Lower leg skin (tissue), 4 donors: ENCODE results near the gene FIBIN. TPM values are rescaled to one million over a fixed set of nuclear protein-coding genes. Genes with fewer than 3 reads are reported as not detected.

Experiments
- DNase-seq, 2 donors: peaks; one replicate each; pipeline ENCODE4 v3.0.0-alpha.2; 2019; ENCODE audit warnings: low spot score in 2 of 2
- H3K4me3 ChIP-seq: fragments of 200-600 bp; sonication (generic); 2 replicates; pipeline ENCODE4 v1.5.1; 2017; ENCODE audit warnings: mild to moderate bottlenecking, low read depth; ENCODE audit not compliant: poor library complexity, severe bottlenecking
- CTCF ChIP-seq, 3 donors: fragments of 450-650 bp; IDR thresholded peaks; one replicate each; pipeline ENCODE4 v1.5.1; 2016; ENCODE audit warnings: antibody characterized with exemption in 3 of 3, mild to moderate bottlenecking in 3 of 3, moderate library complexity in 2 of 3
- POLR2A ChIP-seq, 2 donors: fragments of 450-650 bp; IDR thresholded peaks; one replicate each; pipeline ENCODE4 v1.6.1; 2016 to 2017; ENCODE audit warnings: antibody characterized with exemption in 2 of 2, mild to moderate bottlenecking in 1 of 2, moderate library complexity in 1 of 2
- WGBS, 2 donors: methylation state at CpG; one replicate each; pipeline ENCODE4 v1.1.5; 2018; 5-methylcytosine and 5-hydroxymethylcytosine counted together
- intact Hi-C: fragments of 100-400 bp; cut with DNase I; formaldehyde crosslinking; loops from one replicate; pipeline ENCODE4 v1.15.0; 2023; ENCODE audit warnings: low total_unique reads
- total RNA-seq, 4 donors: library from RNA; depleted of rRNA; stranded (reverse); fragments of >200 nt; gene quantifications; one replicate each; pipeline ENCODE4 v1.1.0, GENCODE V29; 2016

Gene FIBIN
- total RNA-seq, 4 donors from 2014 or later, result 11.7 to 45.4 (median 15.1) TPM

GRCh38 chr11:27020751-27021150 lies 26.8 kb downstream of the FIBIN start:
- WGBS, 2 donors, result 60 to 65% methylated on average over 2 of the region's 2 CpGs
- intact Hi-C loops, result no loop called here
- no peak for DNase-seq
- H3K4me3 ChIP-seq, result no peak overlapping the region
- TF ChIP-seq CTCF (IDR thresholded peaks at IDR 0.05) (no peak), POLR2A (IDR thresholded peaks at IDR 0.05) (no peak)

- DNase-seq, result no peak
- no peak for TF ChIP-seq CTCF (IDR thresholded peaks at IDR 0.05)
- no peak for TF ChIP-seq POLR2A (IDR thresholded peaks at IDR 0.05)
- intact Hi-C loops, result no loop called here
- H3K4me3 ChIP-seq, result no peak overlapping the region
- WGBS, 2 donors, result 43 to 65% methylated on average over 1 of the region's 1 CpG
These were observed 28.8 kb downstream of the FIBIN start for GRCh38 chr11:27022659-27023251.

GRCh38 chr11:27024865-27025264 lies 31.0 kb downstream of the FIBIN start:
- TF ChIP-seq POLR2A (IDR thresholded peaks at IDR 0.05) (no peak), CTCF (IDR thresholded peaks at IDR 0.05) (no peak)
- no peak for DNase-seq
- H3K4me3 ChIP-seq, result no peak overlapping the region
- WGBS, 2 donors, result 90 to 98% methylated on average over 3 of the region's 3 CpGs
- intact Hi-C loops, result no loop called here

GRCh38 chr11:27025312-27025955 lies 31.5 kb downstream of the FIBIN start:
- intact Hi-C loops, result no loop called here

GRCh38 chr11:27025957-27026733 lies 32.2 kb downstream of the FIBIN start:
- intact Hi-C loops, result no loop called here
- no peak for TF ChIP-seq CTCF (IDR thresholded peaks at IDR 0.05)
- TF ChIP-seq POLR2A (IDR thresholded peaks at IDR 0.05), result no peak
- 81 to 90% methylated on average over 8 of the region's 8 CpGs for WGBS, 2 donors
- H3K4me3 ChIP-seq, result no peak overlapping the region
- no peak for DNase-seq

More at GRCh38 chr11:27025312-27025955, 31.5 kb downstream of the FIBIN start:
- TF ChIP-seq POLR2A (IDR thresholded peaks at IDR 0.05), result no peak
- no peak for TF ChIP-seq CTCF (IDR thresholded peaks at IDR 0.05)
- no peak for DNase-seq
- 84 to 85% methylated on average over 6 of the region's 6 CpGs for WGBS, 2 donors
- no peak overlapping the region for H3K4me3 ChIP-seq
